Measurements from ENCODE around the gene CARTPT.

The CARTPT gene

GRCh38 chr5:71703941-71704340, 15.1 kb upstream of the CARTPT start:
- Histone ChIP-seq H3F3A (ENCODE audit: insufficient read depth) (no peaks in the 10 kb centered on the region), H3K9ac (ENCODE audit: low read length) (no peak overlapping the region), H4K20me1 (ENCODE audit: low read depth, low read length) (no peaks in the 10 kb centered on the region), H3K27ac (ENCODE audit: low read depth, low read length) (no peak overlapping the region), H3K4me2 (ENCODE audit: low read depth, low read length, poor library complexity, severe bottlenecking) (no peak overlapping the region), H3K36me3 (ENCODE audit: low read length) (no peaks in the 10 kb centered on the region), H2AFZ (ENCODE audit: low read depth, low read length, severe bottlenecking) (no peak overlapping the region), H3K9me2 (replicated peaks; ENCODE audit: insufficient read depth, low read length) (no peaks in the 10 kb centered on the region), H3K27me3 (ENCODE audit: low read length) (no peaks in the 10 kb centered on the region), H3K9me3 (ENCODE audit: insufficient read depth, low read length) (no peaks in the 10 kb centered on the region), H3K4me3 (ENCODE audit: insufficient read depth, low read length, poor library complexity, severe bottlenecking) (no peak overlapping the region), H3K79me2 (ENCODE audit: insufficient read depth, low read length) (no peaks in the 10 kb centered on the region)
- no peak for TF ChIP-seq CTCF (IDR thresholded peaks at IDR 0.05; ENCODE audit: insufficient read depth, low read length, poor library complexity, severe bottlenecking)
- no peak for TF ChIP-seq EZH2phosphoT487 (conservative IDR thresholded peaks at IDR 0.05; ENCODE audit: low read length)

GRCh38 chr5:71705421-71705820, 13.7 kb upstream of the CARTPT start:
- Histone ChIP-seq H2AFZ (ENCODE audit: low read depth, low read length, severe bottlenecking) (no peak overlapping the region), H3K9me2 (replicated peaks; ENCODE audit: insufficient read depth, low read length) (no peaks in the 10 kb centered on the region), H3K4me3 (ENCODE audit: insufficient read depth, low read length, poor library complexity, severe bottlenecking) (no peak overlapping the region), H3K27ac (ENCODE audit: low read depth, low read length) (no peak overlapping the region), H3F3A (ENCODE audit: insufficient read depth) (no peaks in the 10 kb centered on the region), H3K79me2 (ENCODE audit: insufficient read depth, low read length) (no peaks in the 10 kb centered on the region), H3K9me3 (ENCODE audit: insufficient read depth, low read length) (no peaks in the 10 kb centered on the region), H3K27me3 (ENCODE audit: low read length) (no peaks in the 10 kb centered on the region), H3K9ac (ENCODE audit: low read length) (no peak overlapping the region), H3K4me2 (ENCODE audit: low read depth, low read length, poor library complexity, severe bottlenecking) (no peak overlapping the region), H3K36me3 (ENCODE audit: low read length) (no peaks in the 10 kb centered on the region), H4K20me1 (ENCODE audit: low read depth, low read length) (no peaks in the 10 kb centered on the region)
- TF ChIP-seq CTCF (IDR thresholded peaks at IDR 0.05; ENCODE audit: insufficient read depth, low read length, poor library complexity, severe bottlenecking), result no peak
- TF ChIP-seq EZH2phosphoT487 (conservative IDR thresholded peaks at IDR 0.05; ENCODE audit: low read length), result no peak

GRCh38 chr5:71706906-71707305, 12.2 kb upstream of the CARTPT start:
- Histone ChIP-seq H3K27me3 (ENCODE audit: low read length) (no peaks in the 10 kb centered on the region), H3K9me3 (ENCODE audit: insufficient read depth, low read length) (no peaks in the 10 kb centered on the region), H4K20me1 (ENCODE audit: low read depth, low read length) (no peaks in the 10 kb centered on the region), H3K9me2 (replicated peaks; ENCODE audit: insufficient read depth, low read length) (no peaks in the 10 kb centered on the region), H3K4me2 (ENCODE audit: low read depth, low read length, poor library complexity, severe bottlenecking) (no peak overlapping the region), H3K9ac (ENCODE audit: low read length) (no peak overlapping the region), H3F3A (ENCODE audit: insufficient read depth) (no peaks in the 10 kb centered on the region), H3K79me2 (ENCODE audit: insufficient read depth, low read length) (no peaks in the 10 kb centered on the region), H3K4me3 (ENCODE audit: insufficient read depth, low read length, poor library complexity, severe bottlenecking) (no peak overlapping the region), H3K36me3 (ENCODE audit: low read length) (no peaks in the 10 kb centered on the region), H3K27ac (ENCODE audit: low read depth, low read length) (no peak overlapping the region), H2AFZ (ENCODE audit: low read depth, low read length, severe bottlenecking) (no peak overlapping the region)
- no peak for TF ChIP-seq CTCF (IDR thresholded peaks at IDR 0.05; ENCODE audit: insufficient read depth, low read length, poor library complexity, severe bottlenecking)
- no peak for TF ChIP-seq EZH2phosphoT487 (conservative IDR thresholded peaks at IDR 0.05; ENCODE audit: low read length)

Measured in SU-DHL-6 (cell line).